NAMALWA (cell line): ENCODE data around the gene CUEDC2.

ENCODE experiments used
- DNase-seq: peaks from one replicate; pipeline ENCODE4 v3.0.0-alpha.2; 2015; ENCODE audit warnings: low spot score

CUEDC2 gene

GRCh38 chr10:102409604-102410428 lies 22.6 kb downstream of the CUEDC2 start:
- DNase-seq: no peak

- no peak for DNase-seq
Observed at GRCh38 chr10:102408728-102409603, 23.4 kb downstream of the CUEDC2 start.

GRCh38 chr10:102408131-102408727 lies 24.1 kb downstream of the CUEDC2 start:
- DNase-seq: no peak

- DNase-seq: no peak
Observed at GRCh38 chr10:102407425-102408130, 24.8 kb downstream of the CUEDC2 start.

- DNase-seq: no peak
Observed at GRCh38 chr10:102406815-102407214, 25.6 kb downstream of the CUEDC2 start.

GRCh38 chr10:102405632-102406031 lies 26.7 kb downstream of the CUEDC2 start:
- DNase-seq: no peak

- no peak for DNase-seq
Observed at GRCh38 chr10:102405108-102405571, 27.2 kb downstream of the CUEDC2 start.

- no peak for DNase-seq
Observed at GRCh38 chr10:102404361-102405107, 27.8 kb downstream of the CUEDC2 start.

GRCh38 chr10:102403115-102403514 lies 29.3 kb downstream of the CUEDC2 start:
- no peak for DNase-seq

- DNase-seq: no peak
Observed at GRCh38 chr10:102402512-102402896, 29.9 kb downstream of the CUEDC2 start.

GRCh38 chr10:102401735-102402511 lies 30.5 kb downstream of the CUEDC2 start:
- DNase-seq: no peak

GRCh38 chr10:102401342-102401654 lies 31.1 kb downstream of the CUEDC2 start:
- no peak for DNase-seq

GRCh38 chr10:102400598-102401341 lies 31.6 kb downstream of the CUEDC2 start:
- no peak for DNase-seq

- no peak for DNase-seq
Observed at GRCh38 chr10:102400076-102400475, 32.3 kb downstream of the CUEDC2 start.

- DNase-seq: peak; percentile 91
Observed at GRCh38 chr10:102399217-102400021, 33.0 kb downstream of the CUEDC2 start.

- no peak for DNase-seq
Observed at GRCh38 chr10:102398172-102399020, 34.0 kb downstream of the CUEDC2 start.

- no peak for DNase-seq
Observed at GRCh38 chr10:102397222-102398171, 34.9 kb downstream of the CUEDC2 start.
